ENCODE measurements around the gene MAGEA4. TPM values are rescaled to one million over a fixed set of nuclear protein-coding genes. Genes with fewer than 3 reads are reported as not detected.
"Not testable (repeated sequence)": the region's sequence is repeated elsewhere in the genome, so short reads cannot be mapped to it uniquely, and the experiment has no call there.

MAGEA4 gene
- not detected in 2 replicates for polyA plus RNA-seq (2014; cell fraction: cytosol; rRNA removed)
- not detected in 2 replicates for polyA plus RNA-seq (2014; cell fraction: nucleus; rRNA removed)

DNA sequence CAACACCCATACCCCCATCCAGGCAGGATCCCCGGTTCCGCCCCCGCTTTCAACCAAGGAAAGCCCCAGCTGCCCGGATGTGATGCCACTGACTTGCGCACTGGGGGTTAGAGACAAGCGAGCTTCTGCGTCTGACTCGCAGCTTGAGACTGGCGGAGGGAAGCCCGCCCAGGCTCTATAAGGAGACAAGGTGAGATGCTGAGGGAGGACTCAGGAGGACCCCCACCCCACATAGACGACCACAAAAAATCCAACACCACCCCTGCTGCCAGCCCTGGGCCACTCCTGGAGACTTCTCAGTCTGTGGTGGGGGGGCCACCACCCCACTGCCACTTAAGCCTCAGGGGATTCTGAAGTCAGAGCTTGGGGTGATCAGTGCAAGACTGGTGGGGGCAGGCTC lies at the start of gene MAGEA4:
Gene MAGEA4, plus strand, starts transcription at position 110 of the 400 bp plus-strand sequence. CDS start 10,776 bp downstream, outside the sequence.
- DNase-seq (ENCODE audit: low spot score), result no peak

DNA sequence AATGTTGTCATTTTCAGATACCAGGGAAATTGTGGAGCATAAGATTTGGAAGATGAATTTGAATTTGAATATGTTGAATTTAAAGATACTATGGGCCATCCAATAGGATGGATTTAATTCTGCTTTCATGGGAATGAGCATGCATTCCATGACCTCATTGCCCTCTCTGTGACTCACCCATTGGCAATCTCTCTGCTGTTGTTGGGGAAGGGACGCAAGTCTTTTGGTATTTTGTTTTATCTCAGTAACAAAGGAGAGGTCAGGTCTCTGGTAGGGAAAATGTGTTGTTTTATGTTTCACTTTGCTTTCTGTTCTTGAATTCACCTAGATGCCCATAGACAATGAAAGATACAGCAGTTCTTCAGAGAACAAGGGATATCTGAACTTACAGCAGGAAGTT lies 42.1 kb upstream of the MAGEA4 start:
- no peak for DNase-seq (ENCODE audit: low spot score)

GRCh38 chrX:151871244-151871643 lies 41.4 kb upstream of the MAGEA4 start:
- DNase-seq (ENCODE audit: low spot score), result no peak

DNA sequence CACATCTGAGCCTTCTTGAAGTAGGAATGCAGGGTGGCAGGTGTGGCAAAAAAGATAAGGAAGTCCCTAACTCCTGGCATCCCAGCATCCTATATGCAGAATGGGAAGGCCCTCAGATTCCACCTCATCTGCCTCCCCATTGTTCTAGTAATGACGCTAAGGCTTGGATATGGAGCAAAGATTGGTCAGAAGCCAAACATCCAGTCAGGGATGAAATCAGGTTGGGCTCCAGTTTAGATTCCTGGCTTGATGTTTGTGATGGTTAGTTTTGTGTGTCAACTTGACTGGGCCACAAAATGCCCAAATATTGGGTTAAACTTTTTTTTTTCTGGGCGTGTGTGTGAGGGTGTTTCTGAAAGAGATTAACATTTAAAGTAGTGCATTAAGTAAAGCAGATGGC lies 39.6 kb upstream of the MAGEA4 start:
- no peak for DNase-seq (ENCODE audit: low spot score)

- no peak for DNase-seq (ENCODE audit: low spot score)
These were observed 37.2 kb upstream of the MAGEA4 start for GRCh38 chrX:151875270-151876026.

GRCh38 chrX:151878574-151878973 lies 34.1 kb upstream of the MAGEA4 start:
- no peak for DNase-seq (ENCODE audit: low spot score)

- DNase-seq (ENCODE audit: low spot score), result no peak
These were observed 32.8 kb upstream of the MAGEA4 start for GRCh38 chrX:151879856-151880255.

DNA sequence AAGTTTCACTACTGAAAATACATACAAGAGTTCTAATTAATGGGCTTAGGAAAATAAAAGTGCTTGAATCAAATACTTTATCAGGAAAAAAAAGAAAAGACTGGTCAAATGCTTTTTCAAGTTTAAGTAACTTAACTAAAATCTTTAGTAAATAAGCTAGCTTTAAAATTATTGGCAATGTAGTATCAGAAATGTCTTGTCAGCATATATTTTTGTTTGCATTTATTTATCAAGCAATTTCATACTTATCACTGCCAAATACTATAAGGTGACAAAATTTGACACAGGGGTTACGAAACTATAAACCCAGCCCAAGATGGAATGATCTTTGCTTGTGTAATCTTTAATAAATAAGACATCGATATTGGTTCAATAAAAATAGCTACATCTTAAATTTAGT lies 31.8 kb upstream of the MAGEA4 start:
- no peak for DNase-seq (ENCODE audit: low spot score)

- DNase-seq (ENCODE audit: low spot score), result no peak
These were observed 23.3 kb upstream of the MAGEA4 start for GRCh38 chrX:151889421-151889820.

DNA sequence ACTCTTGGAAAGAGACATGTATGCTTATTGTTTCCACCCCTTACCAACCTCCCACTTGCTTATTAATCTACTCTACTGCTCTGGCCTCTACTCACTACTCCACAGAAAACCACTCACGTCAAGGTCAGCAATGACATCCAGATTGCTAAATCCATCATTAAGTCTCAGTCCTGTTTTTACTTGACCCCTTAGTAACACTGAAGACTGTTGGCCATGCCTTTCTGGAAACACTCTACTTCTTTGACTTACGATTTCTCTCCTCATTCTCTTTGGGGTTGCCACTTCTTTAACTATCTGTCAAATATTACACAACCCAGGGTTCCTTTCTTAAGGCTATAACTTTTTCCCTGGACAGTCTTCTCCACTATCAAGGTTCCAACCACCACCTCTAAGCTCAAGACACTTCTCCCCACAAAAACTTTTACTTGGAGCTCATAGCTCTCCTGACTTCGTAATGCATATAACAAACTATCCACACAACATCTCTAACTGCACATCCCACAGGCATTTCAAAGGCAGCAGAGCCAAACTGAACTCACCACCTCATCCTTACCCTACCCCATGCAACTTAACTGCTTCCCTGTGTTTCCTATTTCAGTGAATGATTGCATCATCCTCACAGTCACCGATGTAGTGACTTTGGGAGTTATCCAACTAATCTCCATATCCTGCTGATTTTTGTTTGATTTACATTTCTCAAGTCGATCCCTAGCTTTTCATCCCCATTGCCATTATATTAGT lies 15.8 kb upstream of the MAGEA4 start:
- DNase-seq (ENCODE audit: low spot score), result no peak

- DNase-seq (ENCODE audit: low spot score), result no peak
These were observed 13.1 kb upstream of the MAGEA4 start for GRCh38 chrX:151899622-151900021.

DNA sequence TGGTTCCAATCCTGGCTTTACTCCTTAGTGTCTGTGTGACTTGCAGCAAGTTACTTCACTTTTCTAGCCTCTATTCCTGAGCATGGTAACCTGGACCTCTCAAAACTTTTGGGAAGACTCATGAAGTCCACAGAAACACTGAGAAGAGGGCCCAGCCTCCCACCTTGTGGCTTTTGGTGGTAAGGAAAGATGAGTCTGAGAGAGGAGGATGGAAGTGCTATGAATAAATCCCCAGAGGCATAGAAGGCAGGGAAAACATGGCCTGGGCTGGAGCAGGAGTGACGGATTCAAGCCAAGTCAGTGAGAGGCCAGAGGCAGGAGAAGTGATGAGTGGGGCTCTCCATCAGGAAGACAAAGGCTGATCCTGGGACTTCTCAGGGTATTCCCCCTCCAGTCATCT lies 10.9 kb upstream of the MAGEA4 start:
- DNase-seq (ENCODE audit: low spot score), result no peak

GRCh38 chrX:151902813-151903591 lies 9.7 kb upstream of the MAGEA4 start:
- DNase-seq (ENCODE audit: low spot score), result no peak

GRCh38 chrX:151904989-151905388 lies 7.7 kb upstream of the MAGEA4 start:
- DNase-seq (ENCODE audit: low spot score), result no peak

- DNase-seq (ENCODE audit: low spot score), result no peak
These were observed 468 bp upstream of the MAGEA4 start for GRCh38 chrX:151912221-151912620.

- DNase-seq (ENCODE audit: low spot score), result not testable (repeated sequence)
These were observed 6.0 kb downstream of the MAGEA4 start for GRCh38 chrX:151918736-151919135.

DNA sequence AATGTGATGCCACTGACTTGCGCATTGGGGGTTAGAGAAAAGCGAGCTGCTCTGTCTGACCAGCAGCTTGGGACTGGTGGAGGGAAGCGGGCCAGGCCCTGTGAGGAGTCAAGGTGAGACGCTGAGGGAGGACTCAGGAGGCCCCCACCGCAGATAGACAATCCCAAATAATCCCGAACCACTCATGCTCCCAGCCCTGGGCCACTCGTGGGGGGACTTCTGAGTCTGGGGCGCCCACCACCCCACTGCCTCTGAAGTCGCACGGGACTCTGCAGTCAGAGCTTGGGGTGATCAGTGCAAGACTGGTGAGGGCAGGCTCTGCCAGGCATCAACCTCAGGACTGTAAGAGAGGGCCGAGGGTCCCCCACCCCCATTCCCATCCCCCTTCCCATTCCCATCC lies 6.9 kb downstream of the MAGEA4 start:
- DNase-seq (ENCODE audit: low spot score), result no peak

- DNase-seq (ENCODE audit: low spot score), result no peak
These were observed 7.4 kb downstream of the MAGEA4 start for GRCh38 chrX:151920101-151920500.

DNA sequence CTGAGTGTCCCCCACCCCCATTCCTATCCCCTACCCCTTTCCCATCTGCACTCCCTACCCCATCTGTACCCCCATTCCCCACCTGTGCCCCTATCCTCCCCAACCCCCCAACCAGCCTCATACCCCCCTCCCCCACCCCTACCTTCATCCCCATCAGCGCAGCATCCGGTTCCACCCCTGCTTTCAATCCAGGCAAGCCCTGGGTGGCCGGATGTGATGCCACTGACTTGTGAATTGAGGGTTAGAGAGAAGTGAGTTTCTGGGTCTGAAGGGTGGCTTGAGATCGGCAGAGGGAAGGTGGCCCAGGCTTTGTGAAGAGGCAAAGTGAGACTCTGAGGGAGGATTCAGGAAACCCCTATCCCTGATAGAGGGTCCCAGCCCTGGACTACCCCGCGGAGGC lies 7.8 kb downstream of the MAGEA4 start:
- DNase-seq (ENCODE audit: low spot score), result no peak

DNA sequence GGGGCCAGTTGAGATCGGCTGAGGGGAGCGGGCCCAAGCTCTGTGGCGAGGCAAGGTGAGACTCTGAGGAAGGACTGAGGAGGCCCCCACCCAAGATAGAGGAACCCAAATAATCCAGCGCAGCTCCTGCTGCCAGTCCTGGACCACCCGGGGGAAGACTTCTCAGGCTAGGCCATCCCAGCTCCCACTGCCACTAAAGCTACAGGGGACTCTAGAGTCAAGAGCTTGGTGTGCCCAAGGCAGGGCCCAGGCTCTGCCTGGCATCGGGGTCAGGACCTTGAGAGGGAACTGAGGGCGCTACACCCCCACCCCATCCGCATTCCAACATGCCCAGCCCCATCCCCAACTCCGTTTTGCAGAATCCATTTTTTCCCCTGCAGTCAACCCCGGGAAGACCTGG lies 8.6 kb downstream of the MAGEA4 start:
- no peak for DNase-seq (ENCODE audit: low spot score)

DNA sequence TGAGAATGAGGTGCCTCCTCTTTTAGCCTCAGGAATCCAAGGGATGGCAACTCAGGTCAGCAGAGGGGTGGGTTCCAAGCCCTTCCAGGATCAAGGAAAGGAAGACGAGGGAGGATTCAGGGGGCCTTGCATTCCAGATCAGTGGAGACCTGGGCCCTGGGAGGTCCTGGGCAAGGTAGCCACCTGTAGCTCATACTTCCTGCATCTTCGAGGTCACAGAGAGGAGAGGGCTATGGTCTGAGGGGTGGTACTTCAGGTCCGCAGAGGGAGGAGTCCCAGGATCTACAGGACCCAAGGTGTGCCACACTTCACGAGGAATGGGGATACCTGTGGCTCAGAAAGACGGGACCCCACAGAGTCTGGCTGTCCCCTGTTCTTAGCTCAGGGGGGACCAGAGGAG lies 9.2 kb downstream of the MAGEA4 start:
- DNase-seq (ENCODE audit: low spot score), result no peak

DNA sequence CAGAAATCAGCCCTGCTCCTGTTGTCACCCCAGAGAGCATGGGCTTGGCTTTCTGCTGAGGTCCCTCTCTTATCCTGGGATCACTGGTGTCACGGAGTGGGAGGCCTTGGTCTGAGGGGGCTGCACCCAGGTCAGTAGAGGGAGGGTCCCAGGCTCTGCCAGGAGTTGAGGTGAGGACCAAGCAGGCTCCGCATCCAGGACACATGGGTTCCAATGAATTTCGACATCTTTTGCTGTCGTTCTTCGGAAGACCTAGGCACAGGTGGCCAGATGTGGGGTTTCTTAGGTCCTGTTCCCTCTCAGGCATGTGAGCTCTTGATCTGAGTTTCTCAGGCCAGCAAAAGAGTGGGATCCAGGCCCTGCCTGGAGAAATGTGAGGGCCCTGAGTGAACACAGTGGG lies 10.0 kb downstream of the MAGEA4 start:
- DNase-seq (ENCODE audit: low spot score), result no peak
